Breast epithelium (tissue), 4 donors: Measurements from ENCODE around the gene MKKS. TPM values are rescaled to one million over a fixed set of nuclear protein-coding genes. Genes with fewer than 3 reads are reported as not detected.
"Not testable (repeated sequence)": the region's sequence is repeated elsewhere in the genome, so short reads cannot be mapped to it uniquely, and the experiment has no call there.

Experiments
- DNase-seq, 2 donors: peaks; one replicate each; pipeline ENCODE4 v3.0.0-alpha.2; 2019; ENCODE audit warnings: low spot score in 2 of 2
- H3K27ac ChIP-seq, 2 donors: fragments of 200-600 bp; sonication (generic) in 1 of 2; one replicate each; pipeline ENCODE4 v1.5.1; 2016 to 2019; ENCODE audit warnings: mild to moderate bottlenecking in 1 of 2
- H3K27me3 ChIP-seq, 2 donors: fragments of 200-600 bp; sonication (generic) in 1 of 2; one replicate each; pipeline versions ENCODE4 v1.5.1 to v1.6.0; 2017 to 2019; ENCODE audit warnings: control low read depth in 1 of 2, mild to moderate bottlenecking in 1 of 2
- H3K36me3 ChIP-seq: fragments of 200-600 bp; one replicate; pipeline ENCODE4 v1.5.1; 2019
- H3K4me1 ChIP-seq, 2 donors: fragments of 200-600 bp; sonication (generic); one replicate each; pipeline ENCODE4 v1.5.1; 2016 to 2019; ENCODE audit warnings: control low read depth in 1 of 2
- H3K4me3 ChIP-seq, 3 donors: fragments of 200-600 bp; sonication (generic); 1 replicate in 2 of 3; 2 replicates in 1 of 3; pipeline ENCODE4 v1.5.1; 2016 to 2019; ENCODE audit warnings: mild to moderate bottlenecking in 3 of 3, moderate library complexity in 2 of 3
- H3K9me3 ChIP-seq, 2 donors: fragments of 200-600 bp; sonication (generic) in 1 of 2; one replicate each; pipeline ENCODE4 v1.5.1; 2016 to 2019; ENCODE audit warnings: control low read depth in 1 of 2
- POLR2A ChIP-seq: fragments of 450-650 bp; IDR thresholded peaks from one replicate; pipeline ENCODE4 v1.6.1; 2016; ENCODE audit warnings: antibody characterized with exemption, mild to moderate bottlenecking, moderate library complexity
- POLR2AphosphoS5 ChIP-seq, 3 donors: sonication (generic); formaldehyde crosslinking; IDR thresholded peaks; one replicate each; pipeline ENCODE4 v1.6.1; 2017; ENCODE audit warnings: antibody characterized with exemption in 3 of 3
- intact Hi-C: fragments of 100-400 bp; cut with DNase I; formaldehyde crosslinking; loops from one replicate; pipeline ENCODE4 v1.15.1; 2023; ENCODE audit warnings: low total_unique reads
- total RNA-seq, 3 donors: library from RNA; depleted of rRNA; stranded (reverse); fragments of >200 nt; gene quantifications; one replicate each; pipeline ENCODE4 v1.1.0, GENCODE V29; 2016
- TF ChIP-seq, protein P1 (sequence below), 3 donors: fragments of 450-650 bp; IDR thresholded peaks; one replicate each; pipeline ENCODE4 v1.5.1; 2016 to 2017; ENCODE audit warnings: antibody characterized with exemption in 3 of 3, mild to moderate bottlenecking in 3 of 3, moderate library complexity in 3 of 3

The MKKS gene
- total RNA-seq, 3 donors from 2014 or later: 12.8 to 14.9 (median 14.7) TPM

DNA sequence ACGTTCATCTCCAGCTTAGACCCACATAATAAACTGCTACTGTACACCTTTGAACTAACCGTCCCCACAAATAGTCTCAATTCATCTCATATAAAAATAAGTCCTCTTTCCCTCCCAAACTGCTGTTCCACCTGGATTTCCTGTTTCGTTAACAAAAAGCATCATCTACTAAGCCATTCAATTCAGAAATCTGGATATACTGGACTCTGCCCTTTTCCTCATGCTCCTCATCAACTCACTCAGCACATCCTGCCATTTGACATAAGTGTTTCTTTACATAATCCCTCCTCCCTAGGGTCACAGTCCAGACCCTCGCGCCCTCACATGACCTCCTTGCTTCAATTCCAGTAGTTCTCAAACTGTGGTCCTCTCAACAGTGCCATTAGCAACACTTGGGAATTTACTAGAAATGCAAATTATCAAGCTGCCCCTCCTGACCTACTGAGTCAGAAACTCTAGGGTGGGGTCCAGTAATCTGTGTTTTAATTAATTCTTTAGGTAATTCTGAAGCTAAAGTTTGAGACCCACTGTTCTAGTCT lies 4.5 kb downstream of the MKKS start:
- no peaks in the 10 kb centered on the region for H3K9me3 ChIP-seq
- H3K4me1 ChIP-seq: peaks cover 0 to 4% of the 10 kb centered on the region in 2 donors
- no peak overlapping the region for H3K27ac ChIP-seq
- intact Hi-C loops: loop anchor here (5.0 kb wide), 1 partner anchor 812 kb away; no protein-coding TSS in a partner anchor
- TF ChIP-seq POLR2A (no peak), POLR2AphosphoS5 (IDR thresholded peaks at IDR 0.05) (no peak)
- TF ChIP-seq, protein P1, sequence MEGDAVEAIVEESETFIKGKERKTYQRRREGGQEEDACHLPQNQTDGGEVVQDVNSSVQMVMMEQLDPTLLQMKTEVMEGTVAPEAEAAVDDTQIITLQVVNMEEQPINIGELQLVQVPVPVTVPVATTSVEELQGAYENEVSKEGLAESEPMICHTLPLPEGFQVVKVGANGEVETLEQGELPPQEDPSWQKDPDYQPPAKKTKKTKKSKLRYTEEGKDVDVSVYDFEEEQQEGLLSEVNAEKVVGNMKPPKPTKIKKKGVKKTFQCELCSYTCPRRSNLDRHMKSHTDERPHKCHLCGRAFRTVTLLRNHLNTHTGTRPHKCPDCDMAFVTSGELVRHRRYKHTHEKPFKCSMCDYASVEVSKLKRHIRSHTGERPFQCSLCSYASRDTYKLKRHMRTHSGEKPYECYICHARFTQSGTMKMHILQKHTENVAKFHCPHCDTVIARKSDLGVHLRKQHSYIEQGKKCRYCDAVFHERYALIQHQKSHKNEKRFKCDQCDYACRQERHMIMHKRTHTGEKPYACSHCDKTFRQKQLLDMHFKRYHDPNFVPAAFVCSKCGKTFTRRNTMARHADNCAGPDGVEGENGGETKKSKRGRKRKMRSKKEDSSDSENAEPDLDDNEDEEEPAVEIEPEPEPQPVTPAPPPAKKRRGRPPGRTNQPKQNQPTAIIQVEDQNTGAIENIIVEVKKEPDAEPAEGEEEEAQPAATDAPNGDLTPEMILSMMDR (IDR thresholded peaks at IDR 0.05): no peak
- no peak overlapping the region for H3K4me3 ChIP-seq
- no peaks in the 10 kb centered on the region for H3K36me3 ChIP-seq
- DNase-seq: no peak
- H3K27me3 ChIP-seq: no peaks in the 10 kb centered on the region

- no peak for TF ChIP-seq POLR2A
- TF ChIP-seq, protein P1 (IDR thresholded peaks at IDR 0.05): no peak
- Histone ChIP-seq H3K4me1 (peaks cover 0 to 3% of the 10 kb centered on the region in 2 donors), H3K27ac (no peak overlapping the region), H3K36me3 (no peaks in the 10 kb centered on the region), H3K4me3 (no peak overlapping the region), H3K9me3 (no peaks in the 10 kb centered on the region), H3K27me3 (no peaks in the 10 kb centered on the region)
- intact Hi-C loops: loop anchor here (5.0 kb wide), 1 partner anchor 811 kb away; no protein-coding TSS in a partner anchor
- DNase-seq: no peak
These were observed 6.0 kb downstream of the MKKS start for GRCh38 chr20:10428008-10428407.

- Histone ChIP-seq H3K4me3 (no peak overlapping the region), H3K27me3 (no peaks in the 10 kb centered on the region), H3K4me1 (no peaks in the 10 kb centered on the region), H3K9me3 (no peaks in the 10 kb centered on the region), H3K27ac (no peak overlapping the region), H3K36me3 (no peaks in the 10 kb centered on the region)
- intact Hi-C loops: loop anchor here (5.0 kb wide), 1 partner anchor 810 kb away; no protein-coding TSS in a partner anchor
- DNase-seq: no peak
- TF ChIP-seq POLR2A (no peak), POLR2AphosphoS5 (IDR thresholded peaks at IDR 0.05) (no peak)
- TF ChIP-seq, protein P1 (IDR thresholded peaks at IDR 0.05): peak; percentile 46 to 67 (median 59)
These were observed 6.8 kb downstream of the MKKS start for GRCh38 chr20:10427060-10427692.

DNA sequence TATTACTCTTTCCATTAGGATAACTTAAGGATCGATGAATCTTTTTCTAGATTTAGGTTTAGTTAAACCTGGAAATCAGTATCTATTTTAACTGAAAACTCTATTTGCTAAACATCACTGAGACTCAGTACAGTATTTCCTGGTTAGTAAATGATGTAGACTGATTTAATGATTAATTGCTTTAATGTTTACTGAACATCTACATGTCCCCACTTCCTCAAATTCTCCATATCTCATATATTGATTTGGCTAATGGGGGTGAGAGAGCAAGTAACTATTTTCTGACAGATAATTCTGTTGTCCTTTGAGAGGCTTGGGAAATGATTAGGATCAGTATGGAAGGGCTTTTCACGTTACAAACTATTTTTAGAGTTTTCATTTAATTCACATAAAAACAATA lies 10.3 kb downstream of the MKKS start:
- TF ChIP-seq, protein P1 (IDR thresholded peaks at IDR 0.05): no peak
- TF ChIP-seq POLR2A: no peak
- TF ChIP-seq POLR2AphosphoS5 (IDR thresholded peaks at IDR 0.05): no peak
- Histone ChIP-seq H3K4me3 (no peak overlapping the region), H3K27ac (no peak overlapping the region), H3K27me3 (no peaks in the 10 kb centered on the region), H3K36me3 (no peaks in the 10 kb centered on the region), H3K4me1 (no peaks in the 10 kb centered on the region), H3K9me3 (no peaks in the 10 kb centered on the region)
- intact Hi-C loops: no loop called here
- DNase-seq: no peak

GRCh38 chr20:10419550-10420133 lies 14.4 kb downstream of the MKKS start:
- no peak overlapping the region for H3K27ac ChIP-seq
- no peaks in the 10 kb centered on the region for H3K36me3 ChIP-seq
- H3K9me3 ChIP-seq: no peaks in the 10 kb centered on the region
- intact Hi-C loops: no loop called here
- H3K4me1 ChIP-seq: no peaks in the 10 kb centered on the region
- TF ChIP-seq, protein P1 (IDR thresholded peaks at IDR 0.05): no peak
- no peak for TF ChIP-seq POLR2A
- TF ChIP-seq POLR2AphosphoS5 (IDR thresholded peaks at IDR 0.05): no peak
- no peaks in the 10 kb centered on the region for H3K27me3 ChIP-seq
- no peak for DNase-seq
- H3K4me3 ChIP-seq: no peak overlapping the region

DNA sequence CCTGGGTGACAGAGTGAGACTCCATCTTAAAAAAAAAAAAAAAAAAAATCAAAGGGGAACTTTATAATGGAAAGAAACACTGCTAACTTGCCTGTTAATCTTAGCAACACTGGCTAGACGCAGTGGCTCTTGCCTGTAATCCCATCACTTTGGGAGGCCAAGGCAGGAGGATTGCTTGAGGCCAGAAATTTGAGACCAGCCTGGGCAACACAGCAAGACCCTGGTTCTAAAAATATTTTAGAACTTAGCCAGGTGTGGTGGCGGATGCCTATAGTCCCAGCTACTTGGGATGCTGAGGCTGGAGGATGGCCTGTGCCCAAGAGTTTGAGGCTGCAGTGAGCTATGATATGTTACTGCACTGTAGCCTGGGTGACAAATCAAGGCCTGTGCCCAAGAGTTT lies 16.8 kb downstream of the MKKS start:
- DNase-seq, H3K27me3 ChIP-seq, intact Hi-C loops, H3K9me3 ChIP-seq, H3K4me3 ChIP-seq, H3K4me1 ChIP-seq, H3K36me3 ChIP-seq, H3K27ac ChIP-seq: not testable (repeated sequence)
